Endothelial cell (in vitro differentiated cells): Measurements from ENCODE around the gene TEX22. TPM values are rescaled to one million over a fixed set of nuclear protein-coding genes. Genes with fewer than 3 reads are reported as not detected.

ENCODE experiments used
- DNase-seq: peaks from one replicate; pipeline ENCODE4 v3.0.0; 2021; ENCODE audit warnings: low spot score
- H3K27ac Mint-ChIP-seq: one replicate; pipeline ENCODE4 v1.8.0; 2021; ENCODE audit warnings: mixed read lengths, inconsistent platforms; ENCODE audit not compliant: unreplicated experiment
- H3K27me3 Mint-ChIP-seq: one replicate; pipeline ENCODE4 v1.8.0; 2021; ENCODE audit warnings: mild to moderate bottlenecking, moderate library complexity, mixed read lengths, inconsistent platforms; ENCODE audit not compliant: unreplicated experiment
- H3K36me3 Mint-ChIP-seq: one replicate; pipeline ENCODE4 v1.8.0; 2021; ENCODE audit warnings: mild to moderate bottlenecking, low read depth, mixed read lengths, inconsistent platforms; ENCODE audit not compliant: unreplicated experiment
- H3K4me1 Mint-ChIP-seq: one replicate; pipeline ENCODE4 v1.8.0; 2021; ENCODE audit warnings: mild to moderate bottlenecking, mixed read lengths, inconsistent platforms; ENCODE audit not compliant: unreplicated experiment
- H3K4me3 Mint-ChIP-seq: one replicate; pipeline ENCODE4 v1.8.0; 2021; ENCODE audit warnings: mild to moderate bottlenecking, mixed read lengths, inconsistent platforms; ENCODE audit not compliant: unreplicated experiment
- H3K9me3 Mint-ChIP-seq: one replicate; pipeline ENCODE4 v1.8.0; 2021; ENCODE audit warnings: mixed read lengths, inconsistent platforms; ENCODE audit not compliant: unreplicated experiment
- total RNA-seq: library from RNA; stranded (reverse); fragmentation: NEBNext Ultra II Directional; extraction: Animal tissue kit (Norgen Biotek cat#: 25700); gene quantifications from one replicate; pipeline ENCODE4 v1.2.1, GENCODE V29; 2021; ENCODE audit not compliant: unreplicated experiment
- TF ChIP-seq, protein P1 (sequence below): fragments of 200-600 bp; sonication (generic); IDR thresholded peaks from one replicate; pipeline ENCODE4 v1.5.0; 2021; ENCODE audit warnings: antibody characterized with exemption; ENCODE audit not compliant: unreplicated experiment

Gene TEX22
- total RNA-seq, 1 donor from 2014 or later, result 1.1 TPM

- no peak overlapping the region for H3K4me3 Mint-ChIP-seq
- H3K36me3 Mint-ChIP-seq, result peaks cover 11% of the 10 kb centered on the region
- TF ChIP-seq, protein P1, sequence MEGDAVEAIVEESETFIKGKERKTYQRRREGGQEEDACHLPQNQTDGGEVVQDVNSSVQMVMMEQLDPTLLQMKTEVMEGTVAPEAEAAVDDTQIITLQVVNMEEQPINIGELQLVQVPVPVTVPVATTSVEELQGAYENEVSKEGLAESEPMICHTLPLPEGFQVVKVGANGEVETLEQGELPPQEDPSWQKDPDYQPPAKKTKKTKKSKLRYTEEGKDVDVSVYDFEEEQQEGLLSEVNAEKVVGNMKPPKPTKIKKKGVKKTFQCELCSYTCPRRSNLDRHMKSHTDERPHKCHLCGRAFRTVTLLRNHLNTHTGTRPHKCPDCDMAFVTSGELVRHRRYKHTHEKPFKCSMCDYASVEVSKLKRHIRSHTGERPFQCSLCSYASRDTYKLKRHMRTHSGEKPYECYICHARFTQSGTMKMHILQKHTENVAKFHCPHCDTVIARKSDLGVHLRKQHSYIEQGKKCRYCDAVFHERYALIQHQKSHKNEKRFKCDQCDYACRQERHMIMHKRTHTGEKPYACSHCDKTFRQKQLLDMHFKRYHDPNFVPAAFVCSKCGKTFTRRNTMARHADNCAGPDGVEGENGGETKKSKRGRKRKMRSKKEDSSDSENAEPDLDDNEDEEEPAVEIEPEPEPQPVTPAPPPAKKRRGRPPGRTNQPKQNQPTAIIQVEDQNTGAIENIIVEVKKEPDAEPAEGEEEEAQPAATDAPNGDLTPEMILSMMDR, result no peak
- H3K4me1 Mint-ChIP-seq, result peaks cover 1% of the 10 kb centered on the region
- H3K27ac Mint-ChIP-seq, result no peak overlapping the region
- no peaks in the 10 kb centered on the region for H3K9me3 Mint-ChIP-seq
- H3K27me3 Mint-ChIP-seq, result peaks cover 11% of the 10 kb centered on the region
- no peak for DNase-seq
Measured at GRCh38 chr14:105425823-105426247, 27.5 kb downstream of the TEX22 start.

- Mint-ChIP-seq H3K36me3 (peaks cover 11% of the 10 kb centered on the region), H3K27me3 (peaks cover 10% of the 10 kb centered on the region), H3K4me1 (no peaks in the 10 kb centered on the region), H3K27ac (no peak overlapping the region), H3K9me3 (no peaks in the 10 kb centered on the region), H3K4me3 (peak overlapping the region; percentile 56)
- TF ChIP-seq, protein P1, result no peak
- DNase-seq, result no peak
Measured at GRCh38 chr14:105426416-105427130, 28.2 kb downstream of the TEX22 start.

DNA sequence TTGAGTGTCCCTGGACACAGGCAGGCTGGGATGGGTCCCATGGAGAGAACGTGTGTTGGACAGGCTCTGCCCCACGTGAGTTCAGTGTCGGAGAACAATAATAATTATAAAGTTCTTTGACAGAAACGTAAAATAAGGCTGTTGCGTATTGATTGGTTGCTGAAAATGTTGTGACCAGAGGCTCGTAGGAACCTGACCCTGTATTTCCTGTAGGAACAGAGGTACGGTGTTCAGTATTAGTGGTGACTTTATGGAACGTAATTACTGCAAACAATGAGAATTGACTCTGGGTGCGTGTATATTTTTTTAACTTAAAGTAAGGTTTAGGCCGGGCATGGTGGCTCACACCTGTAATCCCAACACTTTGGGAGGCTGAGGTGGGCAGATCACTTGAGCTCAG, 29.1 kb downstream of the TEX22 start:
- H3K4me3 Mint-ChIP-seq, result peak overlapping the region; percentile 56

GRCh38 chr14:105427936-105428485, 29.7 kb downstream of the TEX22 start:
- H3K36me3 Mint-ChIP-seq, result peaks cover 11% of the 10 kb centered on the region
- peaks cover 6% of the 10 kb centered on the region for H3K27me3 Mint-ChIP-seq
- no peaks in the 10 kb centered on the region for H3K4me1 Mint-ChIP-seq
- TF ChIP-seq, protein P1, result no peak
- H3K9me3 Mint-ChIP-seq, result no peaks in the 10 kb centered on the region
- no peak for DNase-seq
- no peak overlapping the region for H3K27ac Mint-ChIP-seq
- H3K4me3 Mint-ChIP-seq, result no peak overlapping the region

More for the DNA sequence above, 29.1 kb downstream of the TEX22 start:
- H3K4me1 Mint-ChIP-seq, result no peaks in the 10 kb centered on the region
- H3K27me3 Mint-ChIP-seq, result peaks cover 8% of the 10 kb centered on the region
- H3K9me3 Mint-ChIP-seq, result no peaks in the 10 kb centered on the region
- DNase-seq, result no peak
- TF ChIP-seq, protein P1, result no peak
- no peak overlapping the region for H3K27ac Mint-ChIP-seq
- H3K36me3 Mint-ChIP-seq, result peaks cover 11% of the 10 kb centered on the region

DNA sequence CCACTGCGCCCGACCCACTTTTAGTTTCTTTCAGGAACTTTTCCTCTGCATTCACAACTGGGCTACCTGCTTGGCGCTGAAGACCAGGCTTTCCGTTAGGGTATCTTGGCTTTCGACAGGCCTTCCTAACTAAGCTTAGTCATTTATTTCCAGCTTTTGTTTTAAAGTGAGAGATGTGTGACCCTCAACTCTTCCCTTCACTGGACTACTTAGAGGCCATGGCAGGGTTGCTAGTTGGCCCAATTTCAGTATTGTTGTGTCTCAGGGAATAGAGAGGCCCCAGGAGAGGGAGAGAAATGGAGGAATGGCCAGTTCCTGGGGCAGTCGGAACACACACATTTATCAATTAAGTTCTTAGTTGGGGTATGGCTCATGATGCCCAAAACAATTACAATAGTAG, 31.7 kb downstream of the TEX22 start:
- TF ChIP-seq, protein P1, result no peak
- Mint-ChIP-seq H3K4me3 (no peak overlapping the region), H3K27ac (no peak overlapping the region), H3K4me1 (no peaks in the 10 kb centered on the region), H3K27me3 (peaks cover 6% of the 10 kb centered on the region), H3K36me3 (peaks cover 11% of the 10 kb centered on the region), H3K9me3 (no peaks in the 10 kb centered on the region)
- no peak for DNase-seq
